SIG-M5 treated with dmso at 0.1 percent for 504 hours (cell line): ENCODE data around the gene RPL36AL.
A peak's percentile ranks its signal among the peaks of the same experiment; 100 is the strongest.
"Not testable (repeated sequence)": the region's sequence is repeated elsewhere in the genome, so short reads cannot be mapped to it uniquely, and the experiment has no call there.

Experiments
- DNase-seq: peaks from one replicate; lab custom pipeline; 2025; ENCODE audit not compliant: unreplicated experiment; lab: John Stamatoyannopoulos, UW

The RPL36AL gene

DNA sequence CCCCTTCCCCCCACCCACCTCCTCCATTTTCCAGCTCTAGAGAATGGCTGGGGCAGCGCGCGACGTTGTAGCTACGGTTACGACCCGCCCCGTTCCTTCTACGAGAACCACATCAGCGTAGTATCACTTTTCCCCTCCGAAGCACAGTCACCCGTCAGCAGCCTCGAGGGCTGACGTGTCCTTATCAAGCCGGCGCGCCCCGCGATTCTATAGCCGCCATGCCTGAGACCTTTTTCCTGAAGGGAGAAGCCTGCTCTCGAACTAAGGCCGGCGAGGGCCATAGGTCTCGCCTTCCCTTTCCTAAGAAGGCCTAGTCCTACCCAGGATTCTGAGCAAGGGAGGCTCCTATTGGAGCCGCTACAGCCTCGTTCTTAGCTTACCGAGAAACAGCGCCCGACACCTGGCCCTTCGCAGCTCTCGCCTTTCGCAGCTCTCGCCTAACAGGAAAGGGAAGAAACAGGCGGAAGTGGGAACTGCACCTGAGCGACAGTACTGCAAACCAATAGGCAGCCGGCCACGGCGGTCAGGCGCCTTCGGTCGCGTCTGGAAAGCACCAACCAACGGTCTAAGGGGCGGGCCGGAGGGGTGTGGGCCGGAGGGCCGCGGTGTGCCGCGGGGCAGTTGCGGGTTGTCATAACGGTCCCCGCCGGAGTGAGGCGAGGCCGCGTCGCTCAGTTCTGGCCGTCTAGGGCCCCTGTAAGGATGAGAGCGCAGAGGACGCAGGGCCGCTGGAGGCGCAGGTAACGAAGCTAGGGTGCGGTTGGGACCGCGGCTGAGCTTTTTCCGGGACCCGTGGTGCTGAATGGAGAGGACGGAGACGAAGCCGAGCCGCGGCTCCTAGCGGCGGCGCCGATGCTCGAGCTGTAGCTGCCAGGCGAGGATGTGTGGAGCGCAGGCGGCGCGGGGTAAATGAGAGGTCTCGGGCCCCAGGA is at the start of gene RPL36AL, which contains the start of gene MGAT2:
Gene RPL36AL (minus strand): TSS at position 445 of the 932 bp plus-strand sequence. CDS start 1,522 bp downstream, outside the sequence.
Gene MGAT2 (plus strand): TSS at position 618 of the 932 bp plus-strand sequence. CDS start 470 bp downstream, outside the sequence.
- peak; percentile 97 for DNase-seq

DNA sequence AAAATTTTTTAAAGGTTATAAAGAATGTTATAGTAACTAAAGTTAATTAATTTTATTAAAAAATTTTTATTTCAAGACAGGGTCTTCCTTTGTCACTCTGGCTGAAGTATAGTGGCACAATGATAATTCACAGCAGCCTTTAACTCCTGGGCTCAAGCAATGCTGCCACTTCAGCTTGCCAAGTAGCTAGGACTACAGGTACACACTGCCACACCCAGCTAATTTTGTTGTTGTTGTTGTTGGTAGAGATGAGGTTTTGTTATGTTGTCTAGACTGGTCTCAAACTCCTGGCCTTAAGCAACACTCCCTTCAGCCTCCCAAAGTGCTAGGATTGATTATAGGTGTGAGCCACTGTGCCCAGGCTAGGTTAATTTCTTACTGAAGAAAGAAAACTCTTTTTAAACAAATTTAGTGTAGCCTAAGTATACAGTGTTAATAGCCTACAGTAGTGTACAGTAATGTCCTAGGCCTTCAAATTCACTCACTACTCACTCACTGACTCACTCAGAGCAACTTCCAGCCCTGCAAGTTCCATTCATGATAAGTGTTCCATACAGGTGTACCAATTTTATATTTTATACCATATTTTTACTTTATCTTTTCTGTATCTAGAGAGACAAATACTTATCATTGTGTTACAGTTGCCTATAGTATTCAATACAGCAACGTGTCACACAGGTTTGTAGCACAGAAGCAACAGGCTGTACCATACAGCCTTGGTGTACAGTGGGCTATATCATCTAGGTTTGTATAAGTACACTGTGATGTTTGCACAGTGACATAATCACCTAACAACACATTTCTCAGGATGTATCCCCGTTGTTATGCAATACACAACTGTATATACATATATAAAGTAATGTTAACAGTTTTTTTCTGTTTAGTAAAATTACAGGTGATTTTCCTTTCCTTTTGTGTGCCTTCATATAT is 39.4 kb upstream of the RPL36AL start:
- no peak for DNase-seq

DNA sequence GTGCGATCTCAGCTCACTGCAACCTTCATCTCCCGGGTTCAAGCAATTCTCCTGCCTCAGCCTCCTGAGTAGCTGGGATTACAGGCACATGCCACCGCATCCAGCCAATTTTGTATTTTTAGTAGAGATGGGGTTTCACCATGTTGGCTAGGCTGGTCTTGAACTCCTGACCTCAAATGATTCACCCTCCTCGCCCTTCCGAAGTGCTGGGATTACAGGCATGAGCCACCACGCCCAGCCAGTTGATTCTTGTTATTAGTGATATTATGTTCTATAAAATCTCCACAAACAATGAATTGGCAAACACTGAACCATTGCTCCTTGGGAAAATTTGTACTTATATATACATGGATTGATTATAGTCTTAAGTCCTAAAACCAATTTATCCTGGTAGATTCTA is 37.1 kb upstream of the RPL36AL start:
- not testable (repeated sequence) for DNase-seq

DNA sequence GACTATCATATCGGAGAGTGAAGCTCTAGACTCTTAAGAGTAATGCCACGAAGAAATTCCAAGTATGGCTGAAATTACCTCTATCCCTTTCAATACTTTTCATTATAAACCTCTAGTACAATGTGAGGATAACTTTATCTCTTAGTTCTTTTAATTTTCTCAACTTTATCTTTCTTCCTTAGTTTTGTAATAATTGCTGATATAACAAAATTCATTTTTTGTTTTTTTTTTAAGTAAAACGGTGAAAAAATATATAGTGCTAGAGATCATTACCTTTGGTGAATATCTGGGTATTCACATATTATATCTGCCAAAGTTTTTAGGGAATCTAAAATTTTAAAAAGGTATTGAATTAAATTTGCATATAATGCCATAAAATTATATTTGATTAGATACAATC is 34.1 kb upstream of the RPL36AL start:
- DNase-seq = no peak

DNA sequence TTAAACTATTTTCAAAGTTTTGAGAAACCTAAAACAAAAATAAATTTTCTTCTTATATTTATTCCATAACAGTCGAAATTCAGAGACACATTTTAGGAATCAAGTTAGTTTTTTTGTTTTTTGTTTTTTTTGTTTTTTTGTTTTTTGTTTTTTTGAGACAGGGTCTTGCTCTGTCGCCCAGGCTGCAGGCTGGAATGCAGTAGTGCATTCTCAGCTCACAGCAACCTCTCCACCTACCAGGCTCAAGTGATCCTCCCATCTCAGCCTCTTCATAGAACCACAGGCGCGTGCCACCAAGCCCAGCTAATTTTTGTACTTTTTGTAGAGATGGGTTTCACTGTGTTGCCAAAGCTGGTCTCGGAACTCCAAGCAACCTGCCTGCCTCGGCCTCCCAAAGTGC is 33.1 kb upstream of the RPL36AL start:
- DNase-seq = no peak

DNA sequence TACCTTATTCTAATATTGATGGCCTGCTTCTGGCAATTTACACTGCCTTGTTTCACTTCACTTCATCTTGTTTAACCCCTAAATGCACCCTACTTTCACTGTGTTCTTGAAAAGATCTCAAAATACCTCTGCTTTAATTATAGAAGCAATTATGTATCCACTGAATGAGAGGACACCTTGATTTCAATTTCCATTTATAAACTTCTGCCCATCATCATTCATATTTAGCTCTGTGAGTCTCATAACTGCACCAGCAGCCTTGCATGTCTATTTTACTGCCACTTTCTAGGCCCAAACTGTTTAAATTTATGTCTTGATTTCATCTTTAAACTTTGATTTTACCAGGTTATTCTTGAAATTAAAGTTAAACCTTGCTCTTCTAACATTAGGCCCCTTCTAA is 21.7 kb upstream of the RPL36AL start:
- no peak for DNase-seq

DNA sequence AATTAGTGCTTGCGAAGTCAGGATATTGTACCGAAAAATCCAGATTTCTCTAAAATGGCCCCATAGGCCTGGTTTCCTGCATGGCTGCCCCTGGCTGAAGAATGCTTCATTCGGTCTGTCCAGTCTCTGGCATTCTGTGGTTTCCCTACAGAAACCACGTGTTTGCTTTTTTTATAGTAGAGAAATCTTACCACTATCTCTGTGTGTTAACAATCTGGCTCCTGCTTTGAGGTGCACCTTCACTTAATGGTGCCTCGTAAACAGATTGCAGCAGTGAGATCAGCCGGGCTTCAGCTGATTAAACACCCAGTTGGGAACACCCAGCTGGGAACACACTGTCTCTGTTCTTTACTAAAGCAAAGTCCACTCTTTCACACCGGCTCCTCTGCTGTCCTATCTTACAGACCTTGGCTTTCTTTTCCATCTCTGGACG is 21.3 kb upstream of the RPL36AL start:
- no peak for DNase-seq

DNA sequence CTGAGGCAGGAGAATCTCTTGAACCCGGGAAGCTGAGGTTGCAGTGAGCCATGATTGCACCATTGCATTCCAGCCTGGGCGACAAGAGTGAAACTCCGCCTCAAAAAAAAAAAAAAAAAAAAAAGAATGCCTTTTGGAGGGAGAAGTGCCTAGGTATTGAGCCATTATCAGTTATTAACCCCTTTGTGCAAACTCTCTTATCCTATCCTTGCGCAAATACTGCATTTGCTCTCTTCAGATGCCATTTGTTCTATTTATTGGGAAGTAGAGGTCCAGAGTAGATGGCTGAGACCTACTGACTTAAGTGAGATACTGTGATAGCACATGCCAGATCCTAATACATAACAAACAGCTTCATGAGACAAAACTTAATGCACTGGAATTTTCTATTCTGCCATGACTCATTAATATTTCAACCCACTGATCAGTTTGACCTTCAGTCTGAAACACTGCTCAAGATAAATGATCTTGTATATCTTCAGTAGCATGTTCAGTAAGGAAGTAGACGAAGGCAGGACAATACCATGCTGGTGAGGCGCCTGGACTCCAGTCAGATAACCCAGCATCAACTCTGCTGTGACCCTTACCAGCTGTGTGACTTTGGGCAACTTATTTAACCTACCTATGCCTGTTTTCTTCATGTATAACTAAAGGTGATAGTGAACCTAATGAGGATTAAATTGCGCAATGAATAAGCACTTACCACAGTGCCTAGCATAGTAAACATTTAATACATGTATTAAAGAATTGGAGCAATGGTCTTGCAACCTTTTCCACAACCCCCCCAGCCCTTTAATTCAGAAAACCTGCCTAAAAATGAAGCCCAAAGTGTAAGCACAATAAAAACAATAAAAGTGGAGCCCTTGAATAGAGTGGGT is 20.4 kb upstream of the RPL36AL start:
- no peak for DNase-seq

DNA sequence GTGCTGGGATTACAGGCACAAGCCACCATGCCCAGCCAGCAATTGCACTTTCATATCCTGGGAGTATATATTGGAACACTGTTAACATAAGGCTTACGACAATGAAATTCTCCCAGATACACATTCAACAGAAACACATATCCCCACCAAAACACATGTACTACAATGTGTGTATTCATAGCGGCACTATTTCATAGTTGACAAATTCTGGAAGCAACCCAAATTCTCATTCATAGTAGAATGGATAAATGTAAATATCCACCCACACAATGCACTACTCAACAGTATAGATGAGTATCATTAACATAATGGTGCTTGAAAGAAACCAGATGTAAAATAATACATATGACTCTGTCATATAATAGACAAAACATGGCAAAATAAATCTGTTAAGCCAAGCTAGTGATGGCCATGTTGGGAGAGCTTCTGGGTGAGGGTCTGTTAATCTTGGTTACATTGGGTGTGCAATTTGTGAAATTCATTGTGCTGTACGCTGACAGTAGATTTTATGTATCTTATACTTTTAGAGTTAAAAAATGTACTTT is 17.2 kb upstream of the RPL36AL start:
- no peak for DNase-seq

DNA sequence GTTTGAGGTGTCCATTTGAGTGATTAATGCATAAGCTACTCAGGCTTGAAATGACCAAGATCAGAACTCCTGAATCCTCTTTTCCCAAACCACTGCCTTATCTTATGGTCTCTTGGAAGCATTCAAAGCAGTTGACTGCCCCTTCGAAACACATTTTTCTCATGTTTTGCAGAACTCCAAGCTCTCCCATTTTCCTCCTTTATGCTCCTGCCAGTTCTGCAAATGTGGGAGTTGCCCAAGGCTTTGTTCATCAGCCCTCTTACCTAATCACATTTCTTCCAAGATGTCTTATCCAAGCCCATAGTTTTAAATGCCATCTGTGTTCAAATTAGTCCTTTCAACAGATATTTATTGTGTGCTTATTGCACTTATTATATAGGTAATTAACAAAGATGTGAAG is 16.4 kb upstream of the RPL36AL start:
- DNase-seq = no peak

DNA sequence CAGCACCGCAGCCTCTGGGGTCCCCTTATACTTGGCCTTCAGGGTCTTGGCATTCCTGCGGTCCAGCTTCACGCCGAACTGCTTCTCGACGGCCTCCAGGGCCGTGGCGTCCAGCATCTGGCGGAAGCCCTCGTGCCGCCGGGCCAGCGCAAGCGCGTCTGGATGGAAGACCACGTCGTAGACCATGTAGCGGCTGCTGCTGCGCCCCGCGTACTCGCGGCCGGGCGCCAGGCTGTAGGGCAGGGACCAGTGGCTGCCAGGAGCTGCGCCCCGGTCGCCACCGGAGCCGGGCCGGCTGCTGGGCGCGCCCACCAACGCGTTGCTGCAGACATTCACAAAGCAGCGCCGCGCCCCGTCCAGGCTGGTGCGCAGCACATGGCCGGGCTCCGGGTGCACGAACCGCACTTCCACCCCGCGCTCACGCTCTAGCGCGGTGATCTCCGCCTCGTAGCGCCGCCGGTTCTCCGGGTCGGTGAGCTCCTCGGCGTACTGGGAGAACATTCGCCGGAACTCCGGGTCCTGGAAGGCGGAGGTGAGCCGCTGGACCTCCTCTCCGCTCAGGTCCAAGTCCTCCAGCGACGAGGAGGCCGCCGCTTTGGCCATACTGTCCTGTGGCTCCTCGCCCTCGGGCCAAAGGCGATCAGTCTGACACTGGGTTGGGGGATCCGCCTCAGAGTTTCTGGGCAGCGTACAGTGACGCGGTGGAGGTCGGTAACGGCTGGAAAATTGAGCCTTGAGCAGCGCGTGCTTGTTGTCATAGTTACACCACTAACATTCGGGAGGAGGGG is 14.3 kb upstream of the RPL36AL start, which contains the start of gene DNAAF2:
Gene DNAAF2 (minus strand): TSS at position 698 of the 788 bp plus-strand sequence. CDS start 95 bp downstream, at position 603.
- peak; percentile 40 for DNase-seq

DNA sequence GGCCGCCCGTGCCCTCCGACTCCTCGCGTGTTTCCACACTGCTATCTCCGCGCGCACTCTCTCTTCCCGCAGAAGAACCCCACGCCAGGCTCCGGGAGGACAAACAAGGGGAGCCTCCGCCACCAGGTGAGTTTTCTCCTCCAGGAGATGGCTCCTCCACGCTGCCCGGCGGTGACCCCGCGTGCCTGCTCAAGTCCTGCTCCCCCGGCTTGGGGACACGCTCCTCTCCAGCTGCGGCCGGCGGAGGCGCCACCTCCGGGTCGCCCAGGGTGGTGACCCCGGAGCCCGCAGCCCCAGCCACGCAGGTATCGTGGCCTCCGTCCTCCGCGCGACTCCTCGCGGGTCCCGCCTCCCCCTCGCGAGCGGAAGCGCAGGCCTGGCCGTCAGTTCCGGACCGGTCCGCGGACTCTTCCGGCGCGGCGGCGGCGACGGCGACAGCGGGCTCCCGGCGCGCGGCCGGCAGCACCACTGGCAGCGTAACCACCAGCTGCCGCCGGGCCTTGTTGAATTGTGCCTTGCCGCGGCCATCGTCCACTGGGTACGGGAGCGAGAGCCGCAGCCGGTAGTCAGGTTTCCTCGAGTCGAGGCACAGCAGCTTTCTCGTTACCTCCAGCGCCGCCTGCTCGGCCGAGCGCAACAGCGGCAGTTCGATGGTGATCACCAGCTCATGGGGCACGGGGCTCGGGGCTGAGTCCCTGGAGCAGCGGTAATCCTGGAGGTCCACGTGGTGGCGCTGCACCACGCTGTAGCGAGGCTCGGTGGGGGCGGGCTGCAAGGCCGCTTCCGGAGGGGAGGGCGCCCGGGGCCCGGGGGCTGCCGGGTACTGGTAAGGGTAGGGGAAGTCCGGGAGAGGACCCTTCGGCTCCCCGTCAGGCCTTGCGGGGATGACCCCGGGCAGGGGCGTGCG is 13.5 kb upstream of the RPL36AL start:
- DNase-seq = peak; percentile 93

DNA sequence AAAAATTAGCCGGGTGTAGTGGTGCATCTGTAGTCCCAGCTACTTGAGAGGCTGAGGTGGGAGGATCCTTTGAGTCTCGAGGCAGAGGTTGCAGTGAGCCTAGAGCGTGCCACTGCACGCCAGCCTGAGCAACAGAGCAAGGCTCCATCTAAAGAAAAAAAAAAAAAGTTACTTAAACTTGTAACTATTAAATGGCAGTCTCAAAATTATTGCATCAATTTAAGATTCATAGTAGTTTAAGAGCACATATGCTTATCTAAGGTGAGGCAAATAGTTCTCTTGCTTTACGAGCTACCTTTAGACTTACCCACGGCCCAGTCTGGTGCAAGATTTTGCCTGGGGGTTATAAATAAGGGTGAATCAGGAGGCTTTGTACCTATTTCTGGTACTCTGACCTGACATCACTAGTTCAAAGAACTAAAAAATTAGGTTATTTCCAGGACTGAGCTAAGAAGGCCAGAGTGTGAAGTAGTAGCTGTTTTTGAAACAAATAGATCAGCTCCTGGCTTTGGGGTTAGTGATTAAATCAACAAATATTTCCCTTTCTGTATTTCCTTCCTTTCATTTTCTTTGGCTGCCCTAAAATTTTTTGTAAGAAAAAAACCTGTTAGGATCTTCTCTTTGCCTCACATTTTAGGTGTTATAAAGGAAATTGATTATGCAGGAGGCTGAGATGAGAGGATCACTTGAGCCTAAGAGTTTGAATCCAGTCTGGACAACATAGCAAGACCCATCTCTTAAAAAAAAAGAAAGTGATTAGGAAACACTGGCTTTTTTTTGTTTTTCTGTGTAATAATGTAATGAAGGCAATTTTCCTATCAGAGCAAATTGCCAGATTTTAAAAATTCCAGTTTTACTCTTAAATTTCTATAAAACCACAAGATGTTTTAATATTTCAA is 3.8 kb upstream of the RPL36AL start:
- DNase-seq = no peak

DNA sequence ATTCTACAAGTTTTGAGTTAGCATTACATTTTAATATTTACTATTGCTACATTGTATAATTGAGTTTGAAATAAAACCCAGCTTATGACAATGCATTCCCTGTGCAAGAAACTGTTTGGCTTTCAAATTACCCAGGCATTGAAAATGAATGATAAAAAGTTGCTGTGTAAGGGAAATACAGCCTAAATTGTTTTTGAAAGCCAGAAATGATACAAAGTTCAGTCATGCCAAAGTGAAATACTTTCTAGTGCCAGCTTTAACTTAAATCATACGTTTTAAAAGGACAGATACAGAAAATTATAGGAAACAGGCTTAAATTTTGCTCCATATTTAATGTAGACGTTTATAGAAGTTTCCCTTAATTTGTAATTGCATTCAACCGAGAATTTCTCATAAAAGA is 3.0 kb upstream of the RPL36AL start:
- no peak for DNase-seq

DNA sequence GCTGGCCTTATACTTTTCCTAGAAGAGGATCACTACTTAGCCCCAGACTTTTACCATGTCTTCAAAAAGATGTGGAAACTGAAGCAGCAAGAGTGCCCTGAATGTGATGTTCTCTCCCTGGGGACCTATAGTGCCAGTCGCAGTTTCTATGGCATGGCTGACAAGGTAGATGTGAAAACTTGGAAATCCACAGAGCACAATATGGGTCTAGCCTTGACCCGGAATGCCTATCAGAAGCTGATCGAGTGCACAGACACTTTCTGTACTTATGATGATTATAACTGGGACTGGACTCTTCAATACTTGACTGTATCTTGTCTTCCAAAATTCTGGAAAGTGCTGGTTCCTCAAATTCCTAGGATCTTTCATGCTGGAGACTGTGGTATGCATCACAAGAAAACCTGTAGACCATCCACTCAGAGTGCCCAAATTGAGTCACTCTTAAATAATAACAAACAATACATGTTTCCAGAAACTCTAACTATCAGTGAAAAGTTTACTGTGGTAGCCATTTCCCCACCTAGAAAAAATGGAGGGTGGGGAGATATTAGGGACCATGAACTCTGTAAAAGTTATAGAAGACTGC is 1.7 kb upstream of the RPL36AL start:
- no peak for DNase-seq

DNA sequence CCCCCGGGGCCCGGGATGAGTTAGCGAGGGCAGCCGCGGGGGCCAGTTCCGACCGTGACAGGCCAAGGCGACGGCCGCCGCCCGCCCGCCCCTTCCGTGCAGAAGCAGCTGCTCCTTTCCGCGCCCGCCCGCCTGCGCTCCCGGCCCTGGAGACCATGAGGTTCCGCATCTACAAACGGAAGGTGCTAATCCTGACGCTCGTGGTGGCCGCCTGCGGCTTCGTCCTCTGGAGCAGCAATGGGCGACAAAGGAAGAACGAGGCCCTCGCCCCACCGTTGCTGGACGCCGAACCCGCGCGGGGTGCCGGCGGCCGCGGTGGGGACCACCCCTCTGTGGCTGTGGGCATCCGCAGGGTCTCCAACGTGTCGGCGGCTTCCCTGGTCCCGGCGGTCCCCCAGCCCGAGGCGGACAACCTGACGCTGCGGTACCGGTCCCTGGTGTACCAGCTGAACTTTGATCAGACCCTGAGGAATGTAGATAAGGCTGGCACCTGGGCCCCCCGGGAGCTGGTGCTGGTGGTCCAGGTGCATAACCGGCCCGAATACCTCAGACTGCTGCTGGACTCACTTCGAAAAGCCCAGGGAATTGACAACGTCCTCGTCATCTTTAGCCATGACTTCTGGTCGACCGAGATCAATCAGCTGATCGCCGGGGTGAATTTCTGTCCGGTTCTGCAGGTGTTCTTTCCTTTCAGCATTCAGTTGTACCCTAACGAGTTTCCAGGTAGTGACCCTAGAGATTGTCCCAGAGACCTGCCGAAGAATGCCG is 872 bp upstream of the RPL36AL start:
- peak; percentile 52 for DNase-seq
